Germinal center (tissue), 1 donor: ENCODE results near the gene TAGLN3.

Experiments used
- DNase-seq: peaks from one replicate; pipeline ENCODE4 v3.0.0; 2012; ENCODE audit warnings: mixed read lengths, low spot score

TAGLN3 gene

DNA sequence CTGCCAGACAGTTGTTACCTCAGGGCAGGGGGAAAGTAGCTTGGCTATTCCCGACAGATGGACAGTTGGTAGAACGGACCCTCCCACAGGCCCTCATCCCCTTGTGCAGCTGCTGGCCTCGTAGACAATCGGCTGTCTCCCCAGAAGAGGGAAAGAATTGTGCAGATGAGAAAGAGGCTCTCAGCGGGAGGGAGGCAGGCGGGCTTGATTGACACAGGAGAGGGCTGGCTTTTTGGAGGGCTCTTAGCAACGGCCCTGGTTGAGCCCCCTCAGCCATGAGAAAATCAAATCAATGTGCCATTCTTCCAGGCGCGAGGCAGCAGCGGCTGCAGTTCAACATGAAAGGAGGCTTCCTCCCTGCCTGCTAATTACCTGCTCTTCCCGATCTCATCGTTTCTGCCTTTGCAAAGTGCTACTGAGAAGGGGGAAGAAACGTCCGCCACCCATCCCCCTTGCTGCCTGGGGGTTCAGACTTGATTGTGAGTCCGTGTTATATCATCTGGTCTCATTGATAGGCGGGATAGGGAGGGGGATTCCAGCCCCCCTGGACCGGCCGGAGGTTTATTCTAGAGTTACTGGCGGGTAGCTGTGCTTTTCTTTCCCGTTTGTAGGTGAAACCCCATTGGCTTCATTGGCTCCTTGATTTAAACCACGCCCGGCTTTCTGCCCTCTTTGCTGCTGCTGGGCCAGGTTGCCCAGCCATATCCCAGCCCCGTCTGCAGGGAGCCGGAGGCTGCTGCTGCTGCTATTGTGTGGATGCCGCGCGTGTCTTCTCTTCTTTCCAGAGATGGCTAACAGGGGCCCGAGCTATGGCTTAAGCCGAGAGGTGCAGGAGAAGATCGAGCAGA lies at the start of gene TAGLN3:
TSS of gene TAGLN3 (plus strand) at position 287 of the 848 bp plus-strand sequence. CDS start at position 788, 501 bp downstream.
- peak; percentile 41 for DNase-seq

- no peak for DNase-seq
These were observed 49.0 kb upstream of the TAGLN3 start for GRCh38 chr3:111949712-111950111.

- no peak for DNase-seq
These were observed 47.7 kb upstream of the TAGLN3 start for GRCh38 chr3:111951032-111951431.

DNA sequence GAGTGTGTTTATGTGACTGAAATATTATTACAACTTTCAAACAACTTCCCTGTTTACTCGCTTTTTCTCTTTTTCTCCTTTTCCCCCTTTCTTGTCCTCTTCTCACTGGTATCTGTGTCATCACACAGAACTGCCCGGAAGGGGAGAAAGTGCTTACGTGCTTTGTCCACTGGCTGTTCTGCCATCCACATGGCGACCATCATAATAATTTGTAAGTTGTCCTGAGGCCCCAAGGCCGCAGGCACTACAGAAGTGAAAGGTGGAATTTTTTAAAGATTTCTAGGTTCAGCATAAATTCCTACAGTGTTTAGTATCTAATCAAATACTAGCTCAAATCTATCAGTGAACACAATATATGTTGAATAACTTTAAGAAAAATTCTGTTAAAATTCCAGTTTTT lies 46.6 kb upstream of the TAGLN3 start:
- DNase-seq = no peak

DNA sequence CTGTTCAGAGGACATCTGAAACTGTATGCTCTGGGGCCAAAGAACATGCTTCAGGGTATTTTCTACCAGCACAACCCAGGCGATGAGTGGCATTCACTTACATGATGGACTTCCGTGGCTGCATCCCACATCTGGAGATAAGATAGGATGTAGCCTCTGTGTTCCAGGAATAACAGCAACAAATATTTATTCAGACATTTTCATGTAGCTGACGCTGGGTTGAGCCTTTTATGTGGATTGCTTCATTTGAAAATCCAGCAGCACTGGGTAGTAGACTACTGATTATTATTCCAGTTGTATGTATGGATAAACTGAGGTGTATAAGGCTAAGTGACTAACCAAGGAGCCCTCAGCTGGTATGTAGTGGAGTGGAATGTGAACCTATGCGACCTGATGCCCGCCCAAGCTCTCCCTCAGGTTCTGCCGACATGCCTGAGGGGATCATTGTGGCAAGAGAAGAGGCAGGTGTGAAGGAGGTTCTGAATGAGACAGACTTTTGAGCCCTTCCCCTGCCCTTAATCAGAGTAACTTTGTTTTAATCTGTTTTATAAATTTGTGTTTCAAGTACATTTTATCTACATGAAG lies 45.8 kb upstream of the TAGLN3 start:
- no peak for DNase-seq

DNA sequence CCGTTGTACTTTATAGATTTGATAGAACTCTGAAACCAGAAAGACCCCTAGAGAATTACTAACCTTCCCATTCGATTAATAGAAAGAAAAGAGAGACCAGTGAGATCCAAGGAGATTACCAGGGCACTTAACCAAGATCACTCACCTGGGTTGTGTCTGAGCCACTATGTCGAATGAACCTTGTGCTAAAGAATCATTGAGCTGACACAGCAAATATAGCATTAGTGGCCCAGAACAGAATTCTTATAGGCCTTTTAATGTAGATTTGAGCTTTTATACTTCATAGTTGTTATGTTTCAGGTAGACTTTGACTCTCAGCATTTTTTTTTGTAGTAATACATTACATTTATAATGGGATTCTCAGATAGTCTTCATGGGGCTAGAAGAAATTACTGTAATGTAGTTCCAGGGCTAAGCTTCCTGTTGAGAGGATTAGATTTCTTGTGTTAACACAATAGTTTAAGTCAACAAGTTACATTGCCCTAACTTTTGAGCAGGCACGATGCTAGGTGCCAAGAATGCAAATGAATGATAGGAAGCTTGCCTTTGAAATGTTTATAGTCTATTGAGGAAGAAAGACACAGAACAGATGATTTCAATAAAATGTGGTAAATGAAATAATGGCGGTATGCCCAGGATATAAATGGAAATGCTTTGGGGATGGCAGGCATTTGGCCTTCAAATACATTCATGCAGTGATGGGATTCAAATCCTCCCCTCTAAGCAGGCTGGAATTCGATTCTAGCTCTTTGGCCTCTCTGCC lies 44.3 kb upstream of the TAGLN3 start:
- DNase-seq = no peak

DNA sequence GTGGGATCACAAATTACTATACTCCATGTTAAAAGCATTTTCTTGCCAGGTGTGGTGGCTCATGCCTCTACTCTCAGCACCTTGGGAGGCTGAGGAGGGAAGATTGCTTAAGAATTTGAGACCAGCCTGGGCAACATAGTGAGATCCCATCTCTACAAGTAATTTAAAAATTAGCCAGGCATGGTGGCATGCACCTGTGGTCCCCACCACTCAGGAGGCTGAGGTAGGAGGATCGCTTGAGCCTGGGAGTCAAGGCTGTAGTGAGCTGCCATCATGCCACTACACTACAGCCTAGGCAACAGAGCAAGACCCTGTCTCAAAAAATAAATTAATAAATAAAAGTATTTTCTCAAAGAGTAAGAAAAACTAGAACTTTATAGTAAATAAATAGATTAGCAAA lies 42.8 kb upstream of the TAGLN3 start:
- no peak for DNase-seq

DNA sequence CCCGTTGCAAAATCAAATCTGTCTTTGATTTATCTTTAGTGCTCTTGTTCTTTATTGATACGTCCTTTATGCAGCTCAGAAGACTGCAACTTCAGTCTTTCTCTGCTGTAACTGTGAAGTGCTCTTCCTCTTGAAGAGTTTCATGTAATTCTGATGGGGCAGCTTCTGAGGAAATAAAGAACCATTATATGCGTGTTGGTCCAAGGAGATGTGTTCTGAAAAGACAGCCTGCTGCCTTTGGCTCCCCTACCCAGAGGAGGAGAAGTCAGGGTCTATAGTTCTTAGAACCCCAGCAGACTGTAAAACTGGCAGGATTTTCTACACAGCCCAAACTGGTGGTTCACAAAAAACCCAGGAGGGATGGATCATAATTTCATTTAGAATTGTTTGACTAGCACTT lies 42.3 kb upstream of the TAGLN3 start:
- DNase-seq = no peak

DNA sequence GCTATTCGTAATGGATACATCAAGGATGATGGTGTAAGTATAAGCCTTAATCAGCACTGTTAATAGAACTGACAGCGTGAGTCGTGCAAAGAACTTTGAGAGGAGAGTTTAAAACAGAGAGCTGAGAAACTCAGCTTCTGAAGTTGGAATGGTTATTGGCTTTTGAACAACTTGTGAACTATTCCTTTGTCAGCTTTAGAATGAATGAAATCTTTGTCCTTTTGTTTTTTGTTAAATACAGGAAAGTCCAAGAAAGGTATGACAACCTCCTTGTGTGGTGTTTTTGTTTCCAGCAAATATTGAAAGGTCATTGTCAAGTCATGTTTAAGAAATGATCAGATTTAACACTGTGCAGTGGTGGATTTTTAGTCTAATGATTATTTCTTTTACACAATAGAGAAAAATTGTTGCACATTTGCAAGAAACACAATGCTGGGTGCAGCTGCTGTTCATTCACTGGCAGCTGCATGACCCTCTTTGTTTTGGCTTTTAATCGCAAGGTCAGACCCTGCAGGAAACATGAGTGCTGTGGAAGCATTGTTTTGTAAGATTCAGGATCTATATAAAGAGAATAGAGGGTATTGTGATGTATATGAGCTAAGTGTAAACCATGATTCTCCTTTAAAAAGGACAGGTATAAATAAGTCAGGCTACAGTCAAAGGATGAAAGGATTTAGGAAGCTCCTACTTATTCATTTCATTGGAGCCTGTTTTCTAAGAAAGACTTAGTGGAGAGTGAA lies 41.6 kb upstream of the TAGLN3 start:
- no peak for DNase-seq

- no peak for DNase-seq
These were observed 37.1 kb upstream of the TAGLN3 start for GRCh38 chr3:111961461-111962164.

DNA sequence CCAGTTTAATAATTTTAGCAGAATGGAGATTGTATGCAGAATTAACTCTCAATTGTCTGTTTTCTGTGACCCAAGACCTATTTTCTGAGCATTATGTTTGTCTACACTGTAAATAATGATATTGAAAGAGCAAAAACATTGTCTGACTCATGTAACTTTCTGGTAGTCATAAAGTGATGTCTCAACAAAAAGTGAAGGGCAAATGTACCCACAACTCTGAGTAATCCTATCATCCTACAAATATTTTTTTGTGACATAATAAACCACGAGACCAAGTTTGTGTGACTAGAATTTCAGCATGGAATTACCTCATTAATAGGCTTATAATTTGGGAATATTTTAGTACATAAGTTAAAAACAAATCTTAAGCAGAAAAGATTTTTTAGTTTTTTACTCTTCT lies 35.3 kb upstream of the TAGLN3 start:
- no peak for DNase-seq

DNA sequence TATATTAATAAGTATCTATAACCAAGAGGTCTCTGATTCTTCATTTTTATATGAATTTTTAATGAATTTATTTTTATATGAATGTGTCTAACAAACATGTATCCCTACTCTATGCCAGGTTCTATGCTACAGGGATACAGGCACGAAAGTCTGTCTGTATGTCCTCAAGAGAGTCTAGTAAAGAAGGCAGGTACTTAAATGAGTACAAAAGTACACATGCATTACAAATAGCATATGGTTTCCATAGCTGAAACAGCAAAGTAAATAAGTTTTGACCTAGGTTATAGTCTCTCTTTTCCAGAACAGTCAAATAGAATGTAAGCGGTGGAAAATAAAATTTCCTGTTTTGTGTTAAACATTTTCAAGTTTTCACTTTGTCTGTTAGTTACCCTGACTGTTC lies 33.2 kb upstream of the TAGLN3 start:
- no peak for DNase-seq

GRCh38 chr3:111967068-111967467 lies 31.7 kb upstream of the TAGLN3 start:
- no peak for DNase-seq

- peak; percentile 41 for DNase-seq
These were observed 31.0 kb upstream of the TAGLN3 start for GRCh38 chr3:111967651-111968274.

GRCh38 chr3:111968319-111969054 lies 30.2 kb upstream of the TAGLN3 start:
- DNase-seq = no peak

- no peak for DNase-seq
These were observed 28.3 kb upstream of the TAGLN3 start for GRCh38 chr3:111970376-111970775.

- DNase-seq = no peak
These were observed 27.1 kb upstream of the TAGLN3 start for GRCh38 chr3:111971533-111972130.

GRCh38 chr3:111972891-111973290 lies 25.8 kb upstream of the TAGLN3 start:
- DNase-seq = no peak

- no peak for DNase-seq
These were observed 23.6 kb upstream of the TAGLN3 start for GRCh38 chr3:111975131-111975530.

DNA sequence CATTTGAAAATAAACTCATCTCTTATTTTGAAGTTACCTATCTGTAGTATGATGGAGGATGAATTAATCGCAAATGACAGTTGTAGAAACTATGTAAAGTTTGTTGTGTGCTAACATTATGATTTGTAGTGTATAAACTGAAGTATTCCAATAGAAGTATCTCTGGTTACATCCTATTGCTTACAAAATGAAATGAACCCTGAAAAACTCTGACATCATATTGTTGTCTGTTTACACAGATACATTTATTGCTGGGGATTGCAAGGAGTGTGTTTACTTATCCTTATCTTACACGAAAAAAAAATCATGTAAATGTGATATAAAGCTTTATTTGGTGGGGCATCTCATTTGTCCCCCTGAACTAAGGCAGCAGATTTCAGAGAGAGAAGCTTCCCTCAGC lies 22.5 kb upstream of the TAGLN3 start:
- no peak for DNase-seq
